ENCODE data around the gene ZMYND10.

Gene ZMYND10

DNA sequence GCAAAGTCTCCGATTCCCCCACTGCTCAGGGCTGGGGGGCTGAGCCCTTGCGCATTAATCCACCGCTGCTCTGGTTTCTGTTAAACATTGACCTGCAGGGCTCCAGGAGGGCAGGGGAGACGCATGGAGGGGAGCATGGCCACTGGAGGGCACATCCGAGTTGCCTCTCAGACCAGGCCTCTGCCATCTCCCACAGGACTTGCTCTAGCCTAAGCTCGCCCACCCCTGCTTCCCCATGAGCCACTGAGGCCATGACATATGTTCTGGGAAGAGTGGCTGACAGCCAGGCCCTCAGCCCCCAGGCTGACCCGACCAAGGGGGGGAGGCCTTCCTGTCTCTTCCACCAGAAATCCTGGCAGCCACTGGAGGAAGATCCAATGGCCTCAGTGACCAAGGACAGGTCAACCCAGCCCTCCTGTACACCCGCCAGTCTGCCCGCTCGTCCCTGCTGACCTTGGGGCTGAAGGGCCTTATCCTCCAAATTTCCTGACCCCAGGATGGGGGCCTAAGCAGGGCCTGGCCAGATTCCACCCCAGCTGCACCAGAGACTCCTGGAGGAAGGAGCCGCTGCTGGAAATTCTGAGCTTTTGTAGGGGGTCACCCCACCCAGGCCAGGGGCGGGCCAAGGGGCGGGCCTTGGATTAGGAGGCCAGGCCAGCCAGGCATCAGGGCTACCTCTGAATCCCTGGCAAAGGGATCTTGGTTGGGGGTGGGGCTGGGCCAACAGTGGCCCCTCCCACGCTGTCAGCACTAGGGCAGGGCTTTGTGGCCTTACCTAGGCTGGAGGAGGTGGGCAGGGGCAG is 42.3 kb downstream of the ZMYND10 start, which contains the start of gene HYAL1:
Gene HYAL1 (minus strand): TSS at position 562 of the 803 bp plus-strand sequence. CDS start 618 bp downstream, outside the sequence.
- DNase-seq (ENCODE audit: low read depth in 2 of 2) = no peak

DNA sequence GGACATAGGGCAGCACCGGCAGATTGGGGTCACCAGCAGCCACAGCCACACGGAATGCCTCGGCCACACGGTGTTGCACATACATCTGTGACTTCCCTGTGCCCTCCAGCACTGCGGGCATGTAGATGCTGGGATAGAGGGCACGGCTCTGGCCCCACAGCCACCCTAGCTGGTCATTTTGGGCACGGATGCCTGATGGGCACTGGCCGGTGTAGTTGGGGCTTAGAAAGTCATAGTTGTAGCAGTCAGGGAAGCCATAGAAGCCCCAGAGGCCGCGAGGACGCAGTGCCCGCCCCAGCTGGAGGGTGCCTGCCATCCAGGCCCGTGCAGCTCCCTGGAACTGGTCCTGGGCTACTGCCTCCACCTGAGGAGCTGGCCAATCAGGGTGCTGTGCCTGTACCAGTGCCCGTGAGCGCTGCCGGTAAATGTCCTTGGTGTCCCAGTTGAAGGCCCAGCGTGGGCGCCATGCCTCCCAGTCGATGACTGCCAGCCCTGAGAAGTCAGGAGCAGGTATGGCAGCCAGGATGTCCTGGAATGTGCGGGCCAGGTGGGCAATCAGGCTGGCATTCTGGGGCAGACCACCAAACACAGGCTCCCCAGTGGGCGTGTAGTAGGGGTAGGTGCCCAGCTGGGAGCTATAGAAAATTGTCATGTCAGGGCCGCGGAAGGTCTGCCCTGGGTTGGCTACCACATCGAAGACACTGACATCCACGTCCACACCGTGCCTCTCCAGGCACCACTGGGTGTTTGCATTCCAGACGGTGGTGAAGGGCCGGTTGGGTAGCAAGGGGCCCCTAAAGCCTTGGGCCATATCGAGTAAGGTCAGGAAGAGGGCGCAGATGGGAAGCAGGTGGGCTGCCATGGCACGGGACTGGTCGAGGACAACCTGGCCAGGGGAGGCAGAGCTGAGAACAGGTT is 43.2 kb downstream of the ZMYND10 start:
- DNase-seq (ENCODE audit: low read depth in 2 of 2) = no peak

DNA sequence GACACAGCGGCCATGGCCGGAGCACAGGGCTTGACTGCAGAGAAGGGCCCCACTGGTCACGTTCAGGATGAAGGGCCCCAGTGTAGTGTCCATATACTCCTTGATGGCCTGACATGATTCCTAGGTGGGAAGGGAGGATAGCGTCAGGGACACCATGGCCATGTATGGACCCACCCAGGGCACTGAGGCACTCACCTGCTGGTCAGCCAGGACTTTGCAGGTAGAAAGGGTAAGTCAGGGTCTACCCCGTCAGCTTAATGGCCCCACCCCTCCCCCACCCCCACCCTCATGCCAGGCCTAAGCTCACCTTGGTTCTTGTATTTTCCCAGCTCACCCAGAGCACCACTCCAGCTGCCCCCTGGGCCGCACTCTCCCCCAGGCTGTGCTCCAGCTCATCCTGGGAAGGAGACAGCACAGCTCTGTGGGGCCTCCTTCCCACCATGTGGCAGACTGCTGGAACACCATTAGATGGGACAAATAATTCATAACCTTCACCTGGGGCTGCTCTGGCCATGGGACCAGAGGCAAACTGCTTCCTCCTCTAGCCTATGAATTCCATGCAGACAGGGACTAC is 44.8 kb downstream of the ZMYND10 start:
- DNase-seq (ENCODE audit: low read depth in 2 of 2) = no peak

DNA sequence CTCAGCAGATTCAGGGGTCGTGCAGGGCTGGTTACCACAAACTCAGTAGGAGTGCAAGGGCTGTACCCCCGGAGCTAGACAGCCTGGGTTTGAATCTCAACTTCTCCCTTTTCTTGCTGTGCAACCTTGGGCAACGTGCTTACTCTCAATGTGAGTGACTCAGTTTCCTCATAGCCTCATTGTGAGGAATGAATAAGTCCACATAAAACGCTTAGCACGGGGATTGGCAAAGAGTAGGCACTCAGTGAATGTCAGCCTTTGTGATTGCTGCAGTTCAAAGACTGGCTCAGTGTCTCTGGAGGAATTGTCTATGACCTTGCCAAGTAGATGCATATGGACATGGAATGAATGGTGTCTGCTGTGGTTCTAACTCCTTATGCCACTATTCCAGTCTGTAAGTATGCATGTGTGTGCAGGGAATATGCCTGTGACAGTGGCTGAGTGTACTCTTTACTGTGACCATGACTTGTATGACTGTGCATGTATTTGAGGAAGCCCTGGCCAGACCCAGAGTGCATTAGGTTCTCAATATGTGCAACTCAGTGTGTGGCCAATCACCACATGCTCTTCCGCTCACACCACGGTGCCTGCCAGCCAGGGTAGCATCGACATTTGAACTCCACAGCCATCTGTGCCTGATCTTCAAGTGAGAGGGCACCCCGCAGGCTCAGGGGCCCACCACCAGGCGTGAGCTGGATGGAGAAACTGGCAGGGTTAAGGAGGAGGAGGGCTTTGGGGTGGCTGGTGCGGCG is 45.4 kb downstream of the ZMYND10 start:
- no peak for DNase-seq (ENCODE audit: low read depth in 2 of 2)

DNA sequence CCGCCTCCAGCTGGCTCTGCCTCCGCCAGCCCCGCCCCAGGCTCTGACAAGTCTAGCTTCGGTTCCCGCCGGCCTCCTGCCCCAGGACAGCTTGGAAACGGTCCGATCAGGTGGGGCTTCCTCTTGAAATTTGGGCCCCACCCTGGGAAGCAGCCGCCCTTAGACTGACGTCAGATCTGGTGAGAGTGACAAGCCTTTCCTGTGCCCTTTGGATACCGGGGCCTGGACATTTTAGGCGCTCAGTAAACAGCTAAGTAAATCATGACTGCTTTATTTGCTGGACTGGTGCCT is 45.9 kb downstream of the ZMYND10 start:
- no peak for DNase-seq (ENCODE audit: low read depth in 2 of 2)

DNA sequence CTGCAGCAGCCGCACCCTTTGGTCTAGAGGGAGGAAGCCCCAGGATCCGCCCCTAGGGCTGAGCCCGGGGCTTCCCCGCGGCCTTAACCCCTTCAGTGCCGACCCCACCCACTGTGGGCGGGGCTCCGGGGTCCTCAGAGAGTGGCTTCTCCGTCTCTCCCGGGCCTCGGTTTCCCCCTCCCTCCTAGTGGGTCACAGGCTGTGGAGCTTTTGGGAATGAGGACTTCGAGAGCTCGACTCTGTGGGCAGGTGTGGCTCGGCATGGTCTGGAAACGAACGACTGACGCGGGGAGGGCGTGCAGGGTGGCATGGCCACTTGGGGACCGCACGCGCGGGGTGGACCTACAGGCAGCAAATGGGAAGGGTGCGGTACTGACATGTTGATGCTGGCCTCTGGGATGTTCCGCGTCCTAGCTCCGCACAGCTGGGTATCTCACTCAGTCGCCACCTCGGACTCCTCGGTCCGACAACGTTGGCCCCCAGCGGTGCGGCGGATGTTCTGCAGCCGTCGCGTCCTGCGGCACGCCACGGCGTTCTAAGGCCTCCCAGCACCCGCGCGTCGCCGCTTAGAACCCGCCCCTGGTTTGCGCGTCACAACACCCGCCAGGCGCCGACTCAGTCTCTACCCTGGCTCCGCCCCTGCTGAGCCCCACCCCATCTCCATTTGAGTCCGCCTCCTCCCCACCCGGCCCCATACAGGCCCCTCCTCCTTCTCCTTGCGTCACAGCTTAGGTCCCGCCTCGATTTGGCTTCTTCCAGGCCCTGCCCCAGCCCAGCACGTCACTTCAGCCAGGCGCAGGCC is 46.5 kb downstream of the ZMYND10 start, which contains the start of the genes HYAL3 and NAA80:
Gene HYAL3 (minus strand): TSS at position 570 of the 802 bp plus-strand sequence. CDS start 3,803 bp downstream, outside the sequence.
Gene NAA80 (minus strand): TSS at position 570 of the 802 bp plus-strand sequence. CDS start 1,942 bp downstream, outside the sequence.
- DNase-seq (ENCODE audit: low read depth in 2 of 2) = peak; percentile 99

DNA sequence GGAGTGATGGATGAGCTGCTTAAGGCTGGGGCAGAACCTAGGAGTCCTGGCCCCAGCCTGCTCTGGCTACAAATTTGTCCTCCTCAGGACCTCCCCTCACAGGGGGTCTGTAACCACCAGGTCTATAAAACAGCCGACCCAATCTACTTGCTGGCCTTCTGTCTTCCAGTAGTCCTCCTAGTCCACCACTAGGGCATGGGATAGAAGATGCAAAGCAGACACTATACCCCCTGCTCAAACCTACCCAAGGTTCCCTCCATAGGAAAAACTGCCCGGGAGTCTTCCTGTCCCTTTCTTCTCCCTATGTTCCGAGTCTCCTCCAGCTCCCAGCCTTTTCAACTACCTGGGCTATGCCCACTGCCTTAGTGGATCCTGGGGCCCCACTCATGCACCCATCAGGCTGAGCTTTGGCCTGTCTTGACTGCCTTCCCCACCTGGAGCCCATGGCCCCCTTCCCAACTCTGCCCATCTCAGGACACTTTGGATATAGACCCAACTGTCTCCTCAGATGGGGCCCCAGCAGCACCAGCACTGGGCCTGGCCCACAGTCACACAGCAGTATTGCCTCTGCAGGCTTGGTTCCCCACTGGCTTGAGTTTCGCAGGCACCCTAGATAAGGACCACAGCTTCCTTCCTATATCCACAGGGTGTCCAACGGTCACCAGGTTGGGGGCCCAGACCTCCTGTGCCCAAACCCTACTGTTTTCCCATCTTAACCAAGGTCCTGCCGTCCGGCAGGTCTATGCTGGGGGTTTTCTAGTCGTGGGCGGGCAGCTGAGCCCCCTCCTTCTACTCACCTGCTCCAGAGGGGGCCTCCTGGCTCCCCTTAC is 47.4 kb downstream of the ZMYND10 start:
- DNase-seq (ENCODE audit: low read depth in 2 of 2) = no peak

DNA sequence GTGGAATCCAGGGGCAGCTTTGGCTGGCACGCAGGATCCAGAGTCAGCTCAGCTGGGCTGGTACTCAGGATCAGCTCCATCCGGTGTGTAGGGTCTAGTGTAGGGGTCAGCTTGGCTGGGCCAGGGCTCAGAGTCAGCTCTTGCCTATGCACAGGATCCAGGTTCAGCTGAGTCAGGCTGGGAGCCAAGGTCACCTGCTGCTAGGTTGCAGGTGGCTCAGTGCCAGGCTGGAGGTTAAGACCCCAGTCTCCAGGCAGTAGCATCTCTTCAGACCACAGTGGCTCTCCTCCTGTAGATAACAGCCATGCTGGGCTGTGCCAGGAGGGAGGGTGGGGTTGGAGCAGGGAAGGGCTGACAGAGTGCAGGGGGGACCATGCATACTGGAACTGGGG is 48.2 kb downstream of the ZMYND10 start:
- no peak for DNase-seq (ENCODE audit: low read depth in 2 of 2)

DNA sequence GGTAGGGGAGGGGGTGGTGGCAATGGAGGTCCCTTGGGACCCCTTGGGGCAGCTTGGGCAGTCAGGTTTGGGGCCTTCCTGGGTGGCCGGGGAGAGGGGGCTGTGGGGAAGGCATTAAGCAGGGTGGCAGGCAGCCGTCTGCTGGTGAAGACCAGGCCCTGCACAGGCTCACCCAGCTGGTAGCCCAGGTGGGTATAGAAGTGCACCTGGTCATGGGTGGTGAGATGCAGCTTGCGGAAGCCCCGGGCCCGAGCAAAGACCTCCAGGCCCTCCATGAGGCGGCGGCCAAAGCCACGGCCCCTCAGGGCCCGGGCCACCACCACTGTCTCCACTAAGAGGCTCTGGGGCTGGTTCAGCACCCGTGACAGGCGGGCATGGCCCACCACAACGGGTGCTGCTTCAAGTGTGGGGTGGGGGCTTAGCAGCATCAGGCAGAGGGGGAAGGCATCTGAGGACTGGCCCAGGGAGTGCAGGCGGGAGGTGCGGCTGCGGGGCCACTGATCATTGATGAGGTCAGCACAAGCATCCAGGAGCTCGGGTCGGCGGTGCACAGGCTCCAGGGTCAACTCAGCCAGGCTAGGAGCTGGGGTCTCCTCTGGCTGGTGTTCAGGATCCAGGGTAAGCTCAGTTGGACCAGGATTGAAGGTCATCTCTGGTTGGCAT is 48.7 kb downstream of the ZMYND10 start:
- no peak for DNase-seq (ENCODE audit: low read depth in 2 of 2)

DNA sequence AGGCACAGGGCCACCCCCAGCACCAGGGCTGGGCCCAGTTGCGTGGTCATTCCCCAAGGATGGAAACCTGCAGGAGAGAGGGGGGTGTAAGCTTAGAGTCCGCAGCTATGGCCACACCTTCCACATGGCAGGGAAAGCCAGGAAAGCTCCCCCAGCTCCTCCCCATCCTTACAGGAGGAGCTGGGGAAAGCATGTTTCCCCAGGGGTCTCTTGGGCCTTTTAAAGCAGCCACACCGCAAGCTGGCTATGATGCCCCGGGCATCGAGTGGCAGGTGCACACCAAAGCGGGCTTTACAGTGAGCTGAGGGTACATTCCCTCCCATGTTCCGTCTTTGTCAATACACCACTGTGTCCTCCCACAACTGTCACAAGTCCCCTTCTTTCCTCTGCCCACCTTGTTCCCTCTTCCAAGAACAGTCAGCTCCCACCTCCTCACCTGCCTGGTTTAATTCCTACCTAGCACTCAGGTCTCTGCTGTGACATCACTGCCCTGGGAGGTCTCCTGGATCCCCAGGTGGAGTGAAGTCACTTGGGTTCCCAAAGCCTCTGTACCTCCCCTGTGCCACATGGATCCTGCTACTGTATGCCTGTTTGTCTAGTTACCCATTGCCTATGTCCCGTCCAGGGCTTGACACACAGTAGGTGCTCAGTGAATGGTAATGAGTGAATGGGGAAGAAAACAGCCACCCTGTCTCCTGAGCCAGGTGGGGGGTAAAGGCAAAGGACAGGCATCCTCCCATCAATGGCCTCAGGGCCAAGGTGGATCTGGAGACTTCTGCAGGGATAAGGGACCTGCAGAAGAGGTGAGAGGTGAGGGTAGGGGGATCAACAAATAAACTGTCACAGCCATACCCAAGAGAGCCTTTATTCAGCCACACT is 49.7 kb downstream of the ZMYND10 start:
- no peak for DNase-seq (ENCODE audit: low read depth in 2 of 2)

DNA sequence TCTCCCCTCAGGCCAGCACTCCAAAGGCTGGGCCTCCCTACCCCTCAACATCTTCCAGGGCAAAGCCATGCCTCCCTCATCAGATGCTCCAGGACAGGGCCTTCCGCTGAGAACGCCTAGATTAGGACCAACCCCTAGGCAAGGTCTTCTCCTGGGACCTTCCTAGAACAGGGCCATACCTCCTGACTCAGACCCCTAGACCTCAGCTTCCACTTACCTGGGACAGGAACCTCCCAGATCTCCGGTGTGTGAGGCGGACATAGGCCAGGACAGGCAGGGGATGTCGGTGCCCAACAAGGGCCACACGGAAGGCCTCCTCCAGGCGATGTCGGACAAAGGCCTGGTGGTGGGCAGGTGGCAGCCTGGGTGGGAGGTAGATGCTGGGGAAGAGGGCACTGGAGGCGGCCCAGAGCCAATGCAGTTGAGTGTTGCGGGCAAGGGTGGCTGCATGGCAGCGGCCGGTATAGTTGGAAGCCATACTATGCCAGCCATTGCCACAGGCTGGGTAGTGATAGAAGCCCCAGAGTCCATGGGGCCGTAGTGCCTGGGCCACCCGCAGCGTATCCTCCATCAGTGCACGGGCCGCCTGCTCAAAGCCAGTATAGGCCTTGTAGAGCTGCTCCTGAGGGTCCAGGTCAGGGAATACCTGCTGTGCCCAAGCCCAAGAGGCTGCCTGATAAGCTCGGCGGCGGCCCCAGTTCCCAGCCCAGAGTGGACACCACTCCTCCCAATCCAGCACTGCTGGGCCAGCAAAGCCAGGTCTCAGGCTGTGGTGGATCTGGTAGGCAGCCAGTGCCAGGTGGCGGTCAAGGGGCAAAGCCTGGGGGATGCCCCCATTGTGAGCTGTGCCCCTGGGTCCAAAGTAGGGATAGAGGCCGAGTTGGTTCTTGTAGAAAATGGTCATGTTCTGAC is 50.8 kb downstream of the ZMYND10 start:
- no peak for DNase-seq (ENCODE audit: low read depth in 2 of 2)

DNA sequence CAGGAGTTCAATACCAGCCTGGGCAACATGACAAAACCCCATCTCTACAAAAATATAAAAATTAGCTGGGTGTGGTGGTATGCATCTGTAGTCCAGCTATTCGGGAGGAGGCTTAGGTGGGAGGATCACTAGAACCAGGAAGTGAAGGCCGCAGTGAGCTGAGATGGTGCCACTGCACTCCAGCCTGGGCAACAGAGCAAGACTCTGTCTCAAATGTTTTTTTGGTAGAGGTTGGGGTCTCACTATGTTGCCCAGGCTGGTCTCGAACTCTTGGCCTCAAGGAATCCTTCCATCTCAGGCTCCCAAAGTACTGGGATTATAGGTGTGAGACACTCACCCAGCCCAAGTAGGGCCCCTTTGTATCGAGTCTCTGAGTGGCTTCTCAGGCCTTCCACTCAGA is 51.4 kb downstream of the ZMYND10 start:
- DNase-seq (ENCODE audit: low read depth in 2 of 2) = no peak

DNA sequence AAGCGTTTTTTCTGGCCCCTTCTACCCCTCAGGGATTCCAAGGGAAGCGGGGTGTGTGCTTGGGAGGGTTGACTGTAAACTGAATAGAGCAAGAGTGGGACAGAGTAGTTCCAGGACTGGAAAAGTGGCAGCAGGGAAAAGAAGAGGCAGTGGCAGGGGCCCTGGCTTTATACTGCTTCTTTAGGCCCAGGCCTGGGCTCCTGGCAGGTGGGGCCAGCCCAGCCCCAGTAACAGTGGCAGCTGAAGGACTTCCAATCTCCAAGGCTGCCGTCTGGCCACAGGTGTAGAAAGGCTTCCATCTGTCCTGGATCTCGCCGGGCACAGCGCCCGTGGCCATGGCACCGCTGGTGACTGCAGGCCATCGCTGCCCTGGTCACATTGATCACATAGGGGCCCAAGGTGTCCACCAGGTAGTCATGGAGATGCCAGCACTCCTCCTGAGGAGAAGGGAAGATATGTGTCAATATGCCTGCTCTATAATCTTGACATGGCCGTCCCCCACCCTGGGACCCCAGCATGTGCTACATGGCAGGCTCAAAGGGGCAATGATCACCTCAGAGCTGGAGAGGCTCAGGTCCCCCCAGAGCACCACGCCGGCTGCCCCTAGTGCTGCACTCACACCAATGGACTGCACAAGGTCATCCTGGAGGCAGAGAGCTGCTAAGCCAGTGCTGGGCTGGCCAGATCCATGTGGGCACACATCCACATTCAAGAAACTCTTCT is 52.3 kb downstream of the ZMYND10 start:
- no peak for DNase-seq (ENCODE audit: low read depth in 2 of 2)

DNA sequence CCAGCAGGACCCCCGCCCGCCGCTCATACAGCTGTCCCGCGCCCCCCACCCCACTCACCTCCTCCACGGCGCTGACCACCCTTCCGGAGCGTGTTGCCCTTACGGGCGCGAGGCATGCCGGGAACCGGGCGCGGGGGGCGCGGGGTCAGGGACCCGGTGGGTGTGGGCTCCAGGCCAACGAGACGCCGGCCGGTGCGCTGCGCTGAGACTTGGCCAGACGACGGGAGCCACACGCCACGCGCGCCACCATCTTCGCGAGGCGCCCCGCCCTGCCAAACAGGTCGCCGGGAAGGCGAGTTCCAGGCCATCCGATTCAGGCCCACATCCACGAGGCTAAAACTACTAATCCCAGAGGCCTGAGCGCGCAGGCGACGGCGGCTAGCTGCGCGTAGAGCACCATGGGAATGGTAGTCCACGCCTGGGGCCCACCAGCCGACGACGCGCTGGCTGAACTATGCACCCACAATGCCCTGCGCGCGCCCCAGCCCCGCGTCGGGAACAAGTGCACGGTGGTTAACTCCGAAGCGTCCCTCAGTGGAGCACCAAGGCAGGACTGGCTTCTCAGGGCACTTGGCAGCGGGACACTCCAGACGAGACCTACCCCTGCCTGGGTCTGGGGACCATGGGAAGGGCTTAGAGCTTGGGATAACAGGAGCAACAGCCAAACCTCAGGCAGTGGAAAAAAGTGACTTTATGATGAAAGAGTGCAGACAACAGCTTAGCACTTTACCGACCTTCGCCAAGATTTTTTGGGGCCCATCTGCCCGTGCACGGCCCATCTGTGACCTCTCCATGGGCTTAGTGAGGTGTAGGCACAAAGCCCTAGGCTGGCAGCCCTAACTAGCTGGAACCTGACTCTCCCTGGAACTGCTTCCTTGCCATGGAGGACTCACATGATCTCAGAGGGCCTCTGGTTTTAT is 53.1 kb downstream of the ZMYND10 start, which contains the start of gene IFRD2:
Gene IFRD2 (minus strand): TSS at position 271 of the 920 bp plus-strand sequence. CDS start 155 bp downstream, at position 116.
- peak; percentile 89 to 93 for DNase-seq (ENCODE audit: low read depth in 2 of 2)
